NCI-H2227 (cell line): Measurements from ENCODE around the gene CACNA1G.
A peak's percentile ranks its signal among the peaks of the same experiment; 100 is the strongest.

Experiments
- DNase-seq: peaks from one replicate; lab custom pipeline; 2025; ENCODE audit not compliant: unreplicated experiment; lab: John Stamatoyannopoulos, UW

Gene CACNA1G

GRCh38 chr17:50533185-50533584 is 27.3 kb upstream of the CACNA1G start:
- DNase-seq, result no peak

GRCh38 chr17:50533720-50534148 is 26.8 kb upstream of the CACNA1G start:
- no peak for DNase-seq

GRCh38 chr17:50534222-50534978 is 26.1 kb upstream of the CACNA1G start:
- peak; percentile 19 for DNase-seq

- no peak for DNase-seq
These were observed 25.6 kb upstream of the CACNA1G start for GRCh38 chr17:50534979-50535326.

GRCh38 chr17:50535407-50535806 is 25.1 kb upstream of the CACNA1G start:
- no peak for DNase-seq

- DNase-seq, result no peak
These were observed 23.6 kb upstream of the CACNA1G start for GRCh38 chr17:50536683-50537646.

GRCh38 chr17:50537721-50538548 is 22.6 kb upstream of the CACNA1G start:
- DNase-seq, result no peak

GRCh38 chr17:50538549-50539410 is 21.7 kb upstream of the CACNA1G start:
- peak; percentile 61 for DNase-seq

GRCh38 chr17:50539762-50540559 is 20.6 kb upstream of the CACNA1G start:
- no peak for DNase-seq

- DNase-seq, result no peak
These were observed 19.7 kb upstream of the CACNA1G start for GRCh38 chr17:50540560-50541401.

- no peak for DNase-seq
These were observed 19.2 kb upstream of the CACNA1G start for GRCh38 chr17:50541402-50541715.

- peak; percentile 91 for DNase-seq
These were observed 18.5 kb upstream of the CACNA1G start for GRCh38 chr17:50541716-50542688.

- peak; percentile 20 for DNase-seq
These were observed 17.4 kb upstream of the CACNA1G start for GRCh38 chr17:50542795-50543774.

GRCh38 chr17:50544516-50544915 is 16.0 kb upstream of the CACNA1G start:
- DNase-seq, result no peak

GRCh38 chr17:50545311-50545710 is 15.2 kb upstream of the CACNA1G start:
- no peak for DNase-seq

GRCh38 chr17:50546701-50547034 is 13.8 kb upstream of the CACNA1G start:
- DNase-seq, result no peak
